ENCODE results near the gene DPYSL3. TPM values are rescaled to one million over a fixed set of nuclear protein-coding genes. Genes with fewer than 3 reads are reported as not detected.

DPYSL3 gene
- polyA plus RNA-seq, 1 donor, result 110 TPM

- Histone ChIP-seq H3K4me3 (ENCODE audit: low read length) (no peak overlapping the region), H3K9me3 (ENCODE audit: control insufficient read depth, low read depth, low read length) (no peaks in the 10 kb centered on the region), H3K4me1 (ENCODE audit: control insufficient read depth, insufficient read depth, low read length) (no peaks in the 10 kb centered on the region), H3K27me3 (ENCODE audit: control insufficient read depth, insufficient read depth, low read length) (peaks cover 2% of the 10 kb centered on the region), H3K27ac (ENCODE audit: low read length) (no peak overlapping the region), H3K36me3 (ENCODE audit: control insufficient read depth, insufficient read depth, low read length) (no peaks in the 10 kb centered on the region)
- DNase-seq, result no peak
- WGBS (ENCODE audit: insufficient coverage, low lambda C conversion rate), result 67% methylated on average over 1 of the region's 3 CpGs
Measured at GRCh38 chr5:147490989-147491388, 18.9 kb downstream of the DPYSL3 start.

- no peak for DNase-seq
- 90% methylated on average over 3 of the region's 4 CpGs for WGBS (ENCODE audit: insufficient coverage, low lambda C conversion rate)
- Histone ChIP-seq H3K27ac (ENCODE audit: low read length) (no peak overlapping the region), H3K4me1 (ENCODE audit: control insufficient read depth, insufficient read depth, low read length) (no peaks in the 10 kb centered on the region), H3K4me3 (ENCODE audit: low read length) (no peak overlapping the region), H3K9me3 (ENCODE audit: control insufficient read depth, low read depth, low read length) (no peaks in the 10 kb centered on the region), H3K36me3 (ENCODE audit: control insufficient read depth, insufficient read depth, low read length) (no peaks in the 10 kb centered on the region), H3K27me3 (ENCODE audit: control insufficient read depth, insufficient read depth, low read length) (peaks cover 2% of the 10 kb centered on the region)
Measured at GRCh38 chr5:147487031-147487750, 22.7 kb downstream of the DPYSL3 start.

- Histone ChIP-seq H3K36me3 (ENCODE audit: control insufficient read depth, insufficient read depth, low read length) (no peaks in the 10 kb centered on the region), H3K27ac (ENCODE audit: low read length) (no peak overlapping the region), H3K4me1 (ENCODE audit: control insufficient read depth, insufficient read depth, low read length) (no peaks in the 10 kb centered on the region), H3K27me3 (ENCODE audit: control insufficient read depth, insufficient read depth, low read length) (no peaks in the 10 kb centered on the region), H3K9me3 (ENCODE audit: control insufficient read depth, low read depth, low read length) (no peaks in the 10 kb centered on the region), H3K4me3 (ENCODE audit: low read length) (no peak overlapping the region)
- no peak for DNase-seq
- WGBS (ENCODE audit: insufficient coverage, low lambda C conversion rate), result no CpG with 5 or more reads among the region's 2 CpGs
Measured at GRCh38 chr5:147485814-147486213, 24.1 kb downstream of the DPYSL3 start.

- 81% methylated on average over 4 of the region's 6 CpGs for WGBS (ENCODE audit: insufficient coverage, low lambda C conversion rate)
Measured at GRCh38 chr5:147485046-147485445, 24.8 kb downstream of the DPYSL3 start.

GRCh38 chr5:147484708-147485020, 25.2 kb downstream of the DPYSL3 start:
- Histone ChIP-seq H3K4me3 (ENCODE audit: low read length) (no peak overlapping the region), H3K9me3 (ENCODE audit: control insufficient read depth, low read depth, low read length) (no peaks in the 10 kb centered on the region), H3K4me1 (ENCODE audit: control insufficient read depth, insufficient read depth, low read length) (no peaks in the 10 kb centered on the region), H3K27ac (ENCODE audit: low read length) (peak overlapping the region; percentile 62), H3K36me3 (ENCODE audit: control insufficient read depth, insufficient read depth, low read length) (no peaks in the 10 kb centered on the region), H3K27me3 (ENCODE audit: control insufficient read depth, insufficient read depth, low read length) (peaks cover 1% of the 10 kb centered on the region)
- DNase-seq, result no peak
- WGBS (ENCODE audit: insufficient coverage, low lambda C conversion rate), result no CpG with 5 or more reads among the region's 3 CpGs

More at GRCh38 chr5:147485046-147485445, 24.8 kb downstream of the DPYSL3 start:
- peak overlapping the region; percentile 62 for H3K27ac ChIP-seq (ENCODE audit: low read length)
- no peaks in the 10 kb centered on the region for H3K36me3 ChIP-seq (ENCODE audit: control insufficient read depth, insufficient read depth, low read length)
- H3K27me3 ChIP-seq (ENCODE audit: control insufficient read depth, insufficient read depth, low read length), result no peaks in the 10 kb centered on the region
- no peak overlapping the region for H3K4me3 ChIP-seq (ENCODE audit: low read length)
- H3K4me1 ChIP-seq (ENCODE audit: control insufficient read depth, insufficient read depth, low read length), result no peaks in the 10 kb centered on the region
- H3K9me3 ChIP-seq (ENCODE audit: control insufficient read depth, low read depth, low read length), result no peaks in the 10 kb centered on the region
- DNase-seq, result no peak

GRCh38 chr5:147483961-147484707, 25.7 kb downstream of the DPYSL3 start:
- Histone ChIP-seq H3K27me3 (ENCODE audit: control insufficient read depth, insufficient read depth, low read length) (peaks cover 3% of the 10 kb centered on the region), H3K4me1 (ENCODE audit: control insufficient read depth, insufficient read depth, low read length) (no peaks in the 10 kb centered on the region), H3K9me3 (ENCODE audit: control insufficient read depth, low read depth, low read length) (no peaks in the 10 kb centered on the region), H3K4me3 (ENCODE audit: low read length) (no peak overlapping the region), H3K27ac (ENCODE audit: low read length) (peak overlapping the region; percentile 62), H3K36me3 (ENCODE audit: control insufficient read depth, insufficient read depth, low read length) (no peaks in the 10 kb centered on the region)
- peak; percentile 75 to 76 for DNase-seq
- WGBS (ENCODE audit: insufficient coverage, low lambda C conversion rate), result no CpG with 5 or more reads among the region's 5 CpGs

GRCh38 chr5:147483188-147483790, 26.6 kb downstream of the DPYSL3 start:
- Histone ChIP-seq H3K4me1 (ENCODE audit: control insufficient read depth, insufficient read depth, low read length) (no peaks in the 10 kb centered on the region), H3K36me3 (ENCODE audit: control insufficient read depth, insufficient read depth, low read length) (no peaks in the 10 kb centered on the region), H3K27me3 (ENCODE audit: control insufficient read depth, insufficient read depth, low read length) (peaks cover 3% of the 10 kb centered on the region), H3K4me3 (ENCODE audit: low read length) (no peak overlapping the region), H3K9me3 (ENCODE audit: control insufficient read depth, low read depth, low read length) (no peaks in the 10 kb centered on the region), H3K27ac (ENCODE audit: low read length) (peak overlapping the region; percentile 30)
- DNase-seq, result no peak
- WGBS (ENCODE audit: insufficient coverage, low lambda C conversion rate), result 100% methylated on average over 1 of the region's 5 CpGs

- Histone ChIP-seq H3K4me3 (ENCODE audit: low read length) (no peak overlapping the region), H3K27ac (ENCODE audit: low read length) (no peak overlapping the region), H3K27me3 (ENCODE audit: control insufficient read depth, insufficient read depth, low read length) (peaks cover 3% of the 10 kb centered on the region), H3K9me3 (ENCODE audit: control insufficient read depth, low read depth, low read length) (no peaks in the 10 kb centered on the region), H3K36me3 (ENCODE audit: control insufficient read depth, insufficient read depth, low read length) (no peaks in the 10 kb centered on the region), H3K4me1 (ENCODE audit: control insufficient read depth, insufficient read depth, low read length) (no peaks in the 10 kb centered on the region)
- DNase-seq, result no peak
- WGBS (ENCODE audit: insufficient coverage, low lambda C conversion rate), result 100% methylated on average over 1 of the region's 7 CpGs
Measured at GRCh38 chr5:147482706-147483180, 27.1 kb downstream of the DPYSL3 start.

- H3K9me3 ChIP-seq (ENCODE audit: control insufficient read depth, low read depth, low read length), result no peaks in the 10 kb centered on the region
- peaks cover 3% of the 10 kb centered on the region for H3K27me3 ChIP-seq (ENCODE audit: control insufficient read depth, insufficient read depth, low read length)
- H3K36me3 ChIP-seq (ENCODE audit: control insufficient read depth, insufficient read depth, low read length), result no peaks in the 10 kb centered on the region
- no peak overlapping the region for H3K4me3 ChIP-seq (ENCODE audit: low read length)
- no peak overlapping the region for H3K27ac ChIP-seq (ENCODE audit: low read length)
- 67% methylated on average over 1 of the region's 3 CpGs for WGBS (ENCODE audit: insufficient coverage, low lambda C conversion rate)
- no peak for DNase-seq
- H3K4me1 ChIP-seq (ENCODE audit: control insufficient read depth, insufficient read depth, low read length), result no peaks in the 10 kb centered on the region
Measured at GRCh38 chr5:147481874-147482705, 27.8 kb downstream of the DPYSL3 start.

- Histone ChIP-seq H3K4me3 (ENCODE audit: low read length) (no peak overlapping the region), H3K9me3 (ENCODE audit: control insufficient read depth, low read depth, low read length) (no peaks in the 10 kb centered on the region), H3K27me3 (ENCODE audit: control insufficient read depth, insufficient read depth, low read length) (peaks cover 3% of the 10 kb centered on the region), H3K27ac (ENCODE audit: low read length) (no peak overlapping the region), H3K4me1 (ENCODE audit: control insufficient read depth, insufficient read depth, low read length) (no peaks in the 10 kb centered on the region), H3K36me3 (ENCODE audit: control insufficient read depth, insufficient read depth, low read length) (no peaks in the 10 kb centered on the region)
- WGBS (ENCODE audit: insufficient coverage, low lambda C conversion rate), result no CpG with 5 or more reads among the region's 1 CpG
- DNase-seq, result no peak
Measured at GRCh38 chr5:147481376-147481775, 28.5 kb downstream of the DPYSL3 start.
